SK-N-SH treated with all-trans-retinoic acid at 6 μM for 48 hours (cell line): ENCODE measurements around the gene CDH6.

Source experiments
- TF ChIP-seq, protein P1 (sequence below): fragments of 250-450 bp; sonication (Bioruptor Pico); IDR thresholded peaks from 2 replicates; pipeline ENCODE4 v1.8.0; 2020; ENCODE audit warnings: mild to moderate bottlenecking, moderate library complexity, borderline replicate concordance
- TF ChIP-seq, protein P2 (sequence below): fragments of 250-450 bp; sonication (Bioruptor Pico); IDR thresholded peaks from 2 replicates; pipeline ENCODE4 v1.5.1; 2021; ENCODE audit warnings: mild to moderate bottlenecking, moderate library complexity

DNA sequence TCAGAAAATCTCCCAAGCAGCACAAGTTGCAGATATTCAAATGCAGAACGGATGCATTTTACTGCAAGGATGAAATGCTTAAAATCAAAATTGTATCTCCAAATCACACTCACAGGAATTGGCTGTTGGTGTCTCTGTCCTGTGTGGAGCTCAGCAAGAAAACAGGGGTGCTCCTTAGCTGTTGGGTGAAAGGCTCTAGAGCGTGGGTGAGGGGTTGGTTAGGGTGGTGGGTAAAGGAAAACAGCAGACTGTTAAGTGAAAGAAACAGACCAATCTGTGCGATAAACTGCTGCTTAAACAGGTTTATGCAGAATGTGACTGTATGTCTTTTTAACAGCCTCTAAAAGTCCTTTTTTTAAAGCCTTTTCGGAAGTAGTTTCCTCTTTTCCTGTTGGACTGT, 19.8 kb downstream of the CDH6 start:
- TF ChIP-seq, protein P1, sequence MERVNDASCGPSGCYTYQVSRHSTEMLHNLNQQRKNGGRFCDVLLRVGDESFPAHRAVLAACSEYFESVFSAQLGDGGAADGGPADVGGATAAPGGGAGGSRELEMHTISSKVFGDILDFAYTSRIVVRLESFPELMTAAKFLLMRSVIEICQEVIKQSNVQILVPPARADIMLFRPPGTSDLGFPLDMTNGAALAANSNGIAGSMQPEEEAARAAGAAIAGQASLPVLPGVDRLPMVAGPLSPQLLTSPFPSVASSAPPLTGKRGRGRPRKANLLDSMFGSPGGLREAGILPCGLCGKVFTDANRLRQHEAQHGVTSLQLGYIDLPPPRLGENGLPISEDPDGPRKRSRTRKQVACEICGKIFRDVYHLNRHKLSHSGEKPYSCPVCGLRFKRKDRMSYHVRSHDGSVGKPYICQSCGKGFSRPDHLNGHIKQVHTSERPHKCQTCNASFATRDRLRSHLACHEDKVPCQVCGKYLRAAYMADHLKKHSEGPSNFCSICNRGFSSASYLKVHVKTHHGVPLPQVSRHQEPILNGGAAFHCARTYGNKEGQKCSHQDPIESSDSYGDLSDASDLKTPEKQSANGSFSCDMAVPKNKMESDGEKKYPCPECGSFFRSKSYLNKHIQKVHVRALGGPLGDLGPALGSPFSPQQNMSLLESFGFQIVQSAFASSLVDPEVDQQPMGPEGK (CRISPR knock-in tag) = no peak
- TF ChIP-seq, protein P2, sequence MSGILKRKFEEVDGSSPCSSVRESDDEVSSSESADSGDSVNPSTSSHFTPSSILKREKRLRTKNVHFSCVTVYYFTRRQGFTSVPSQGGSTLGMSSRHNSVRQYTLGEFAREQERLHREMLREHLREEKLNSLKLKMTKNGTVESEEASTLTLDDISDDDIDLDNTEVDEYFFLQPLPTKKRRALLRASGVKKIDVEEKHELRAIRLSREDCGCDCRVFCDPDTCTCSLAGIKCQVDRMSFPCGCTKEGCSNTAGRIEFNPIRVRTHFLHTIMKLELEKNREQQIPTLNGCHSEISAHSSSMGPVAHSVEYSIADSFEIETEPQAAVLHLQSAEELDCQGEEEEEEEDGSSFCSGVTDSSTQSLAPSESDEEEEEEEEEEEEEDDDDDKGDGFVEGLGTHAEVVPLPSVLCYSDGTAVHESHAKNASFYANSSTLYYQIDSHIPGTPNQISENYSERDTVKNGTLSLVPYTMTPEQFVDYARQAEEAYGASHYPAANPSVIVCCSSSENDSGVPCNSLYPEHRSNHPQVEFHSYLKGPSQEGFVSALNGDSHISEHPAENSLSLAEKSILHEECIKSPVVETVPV (CRISPR knock-in tag) = no peak
